ENCODE measurements around the gene CACNA1B.
"Not testable (repeated sequence)": the region's sequence is repeated elsewhere in the genome, so short reads cannot be mapped to it uniquely, and the experiment has no call there.

The CACNA1B gene

GRCh38 chr9:138014563-138014945 lies 137.0 kb downstream of the CACNA1B start:
- no peak for DNase-seq (ENCODE audit: low read depth, low spot score)

- DNase-seq (ENCODE audit: low read depth, low spot score), result no peak
These were observed 137.6 kb downstream of the CACNA1B start for GRCh38 chr9:138015021-138015829.

- DNase-seq (ENCODE audit: low read depth, low spot score), result no peak
These were observed 139.0 kb downstream of the CACNA1B start for GRCh38 chr9:138016406-138017187.

- no peak for DNase-seq (ENCODE audit: low read depth, low spot score)
These were observed 139.6 kb downstream of the CACNA1B start for GRCh38 chr9:138017200-138017599.

GRCh38 chr9:138019514-138019913 lies 141.9 kb downstream of the CACNA1B start:
- DNase-seq (ENCODE audit: low read depth, low spot score), result not testable (repeated sequence)

- no peak for DNase-seq (ENCODE audit: low read depth, low spot score)
These were observed 142.7 kb downstream of the CACNA1B start for GRCh38 chr9:138020120-138020794.

- DNase-seq (ENCODE audit: low read depth, low spot score), result no peak
These were observed 143.2 kb downstream of the CACNA1B start for GRCh38 chr9:138020795-138021182.

GRCh38 chr9:138021251-138022056 lies 143.9 kb downstream of the CACNA1B start:
- DNase-seq (ENCODE audit: low read depth, low spot score), result no peak

GRCh38 chr9:138022121-138022741 lies 144.6 kb downstream of the CACNA1B start:
- DNase-seq (ENCODE audit: low read depth, low spot score), result no peak

GRCh38 chr9:138022756-138023393 lies 145.3 kb downstream of the CACNA1B start:
- DNase-seq (ENCODE audit: low read depth, low spot score), result no peak

GRCh38 chr9:138023394-138024124 lies 146.0 kb downstream of the CACNA1B start:
- no peak for DNase-seq (ENCODE audit: low read depth, low spot score)

- no peak for DNase-seq (ENCODE audit: low read depth, low spot score)
These were observed 146.5 kb downstream of the CACNA1B start for GRCh38 chr9:138024131-138024530.

GRCh38 chr9:138024831-138025291 lies 147.3 kb downstream of the CACNA1B start:
- no peak for DNase-seq (ENCODE audit: low read depth, low spot score)

GRCh38 chr9:138025417-138025816 lies 147.8 kb downstream of the CACNA1B start:
- no peak for DNase-seq (ENCODE audit: low read depth, low spot score)

- DNase-seq (ENCODE audit: low read depth, low spot score), result no peak
These were observed 148.3 kb downstream of the CACNA1B start for GRCh38 chr9:138025908-138026307.

- DNase-seq (ENCODE audit: low read depth, low spot score), result no peak
These were observed 151.0 kb downstream of the CACNA1B start for GRCh38 chr9:138028596-138028995.

GRCh38 chr9:138031186-138031585 lies 153.6 kb downstream of the CACNA1B start:
- no peak for DNase-seq (ENCODE audit: low read depth, low spot score)

GRCh38 chr9:138033950-138034349 lies 156.4 kb downstream of the CACNA1B start:
- DNase-seq (ENCODE audit: low read depth, low spot score), result no peak

- no peak for DNase-seq (ENCODE audit: low read depth, low spot score)
These were observed 159.6 kb downstream of the CACNA1B start for GRCh38 chr9:138037140-138037539.

- no peak for DNase-seq (ENCODE audit: low read depth, low spot score)
These were observed 160.7 kb downstream of the CACNA1B start for GRCh38 chr9:138038244-138038671.

All from brain pericyte (primary cell).